HG03060 (cell line): ENCODE measurements around the gene HS3ST4.

ENCODE experiments used
- ATAC-seq: cut with Tn5 transposase; IDR thresholded peaks from one replicate; pipeline ENCODE4 v1.9.1; 2021; ENCODE audit warnings: low read depth, moderate number of reproducible peaks; ENCODE audit not compliant: unreplicated experiment

Gene HS3ST4

GRCh38 chr16:25812215-25812614 lies 120.5 kb downstream of the HS3ST4 start:
- ATAC-seq: no peak

GRCh38 chr16:25817295-25817694 lies 125.5 kb downstream of the HS3ST4 start:
- ATAC-seq: no peak

- no peak for ATAC-seq
Measured at GRCh38 chr16:25817876-25818275, 126.1 kb downstream of the HS3ST4 start.

GRCh38 chr16:25823891-25824290 lies 132.1 kb downstream of the HS3ST4 start:
- ATAC-seq: no peak

- ATAC-seq: no peak
Measured at GRCh38 chr16:25827709-25828108, 135.9 kb downstream of the HS3ST4 start.

GRCh38 chr16:25828510-25828909 lies 136.8 kb downstream of the HS3ST4 start:
- no peak for ATAC-seq

- ATAC-seq: no peak
Measured at GRCh38 chr16:25832291-25832690, 140.5 kb downstream of the HS3ST4 start.

GRCh38 chr16:25834101-25834500 lies 142.3 kb downstream of the HS3ST4 start:
- no peak for ATAC-seq

GRCh38 chr16:25835126-25835525 lies 143.4 kb downstream of the HS3ST4 start:
- no peak for ATAC-seq

GRCh38 chr16:25838724-25839186 lies 147.0 kb downstream of the HS3ST4 start:
- no peak for ATAC-seq

GRCh38 chr16:25841761-25842160 lies 150.0 kb downstream of the HS3ST4 start:
- no peak for ATAC-seq

- ATAC-seq: no peak
Measured at GRCh38 chr16:25845901-25846300, 154.1 kb downstream of the HS3ST4 start.

- ATAC-seq: no peak
Measured at GRCh38 chr16:25854141-25854540, 162.4 kb downstream of the HS3ST4 start.

- no peak for ATAC-seq
Measured at GRCh38 chr16:25855063-25855462, 163.3 kb downstream of the HS3ST4 start.

- no peak for ATAC-seq
Measured at GRCh38 chr16:25855818-25856217, 164.1 kb downstream of the HS3ST4 start.

GRCh38 chr16:25859645-25860044 lies 167.9 kb downstream of the HS3ST4 start:
- no peak for ATAC-seq

- ATAC-seq: no peak
Measured at GRCh38 chr16:25867041-25867440, 175.3 kb downstream of the HS3ST4 start.

GRCh38 chr16:25868106-25868505 lies 176.3 kb downstream of the HS3ST4 start:
- ATAC-seq: no peak

GRCh38 chr16:25868706-25869370 lies 177.1 kb downstream of the HS3ST4 start:
- ATAC-seq: no peak

- no peak for ATAC-seq
Measured at GRCh38 chr16:25872369-25873070, 180.8 kb downstream of the HS3ST4 start.

GRCh38 chr16:25874196-25874595 lies 182.4 kb downstream of the HS3ST4 start:
- no peak for ATAC-seq

- no peak for ATAC-seq
Measured at GRCh38 chr16:25875956-25876598, 184.3 kb downstream of the HS3ST4 start.
